DOHH2 (cell line): ENCODE measurements around the gene MB21D2.

Experiments used
- H3F3A ChIP-seq: fragments of 200-600 bp; sonication (generic), shearing (Covaris generic); 2 replicates; pipeline ENCODE4 v1.6.0; 2016; ENCODE audit warnings: antibody characterized with exemption, mild to moderate bottlenecking; ENCODE audit not compliant: control insufficient read depth, insufficient read depth
- H3K27ac ChIP-seq: fragments of 200-600 bp; sonication (generic); 2 replicates; pipeline ENCODE4 v1.5.1; 2014; ENCODE audit warnings: low read depth, mild to moderate bottlenecking, low read length, moderate library complexity
- H3K27me3 ChIP-seq: fragments of 200-600 bp; sonication (generic); 2 replicates; pipeline ENCODE4 v1.6.1; 2014; ENCODE audit warnings: mild to moderate bottlenecking, low read length, mixed read lengths; ENCODE audit not compliant: control insufficient read depth
- H3K36me3 ChIP-seq: fragments of 200-600 bp; sonication (generic); 2 replicates; pipeline ENCODE4 v1.6.1; 2014; ENCODE audit warnings: mild to moderate bottlenecking, low read length, moderate library complexity, mixed read lengths; ENCODE audit not compliant: control insufficient read depth
- H3K4me1 ChIP-seq: fragments of 200-600 bp; sonication (generic); 2 replicates; pipeline ENCODE4 v1.6.1; 2014; ENCODE audit warnings: mild to moderate bottlenecking, low read length, mixed read lengths; ENCODE audit not compliant: control insufficient read depth
- H3K4me2 ChIP-seq: fragments of 200-600 bp; sonication (generic); 2 replicates; pipeline ENCODE4 v1.6.0; 2014; ENCODE audit warnings: mild to moderate bottlenecking, low read length, moderate library complexity
- H3K4me3 ChIP-seq: fragments of 200-600 bp; sonication (generic); 2 replicates; pipeline ENCODE4 v1.5.1; 2014; ENCODE audit warnings: mild to moderate bottlenecking, low read length, mixed read lengths
- H3K79me2 ChIP-seq: fragments of 200-600 bp; sonication (generic); 2 replicates; pipeline ENCODE4 v1.6.1; 2014; ENCODE audit warnings: mild to moderate bottlenecking, low read length, mixed read lengths; ENCODE audit not compliant: control insufficient read depth
- H3K9me2 ChIP-seq: fragments of 200-600 bp; sonication (generic); replicated peaks from 2 replicates; pipeline ENCODE4 v1.6.1; 2014; ENCODE audit warnings: mild to moderate bottlenecking, low read length, mixed read lengths; ENCODE audit not compliant: control insufficient read depth
- H3K9me3 ChIP-seq: fragments of 200-600 bp; sonication (generic); 2 replicates; pipeline ENCODE4 v1.6.1; 2014; ENCODE audit warnings: antibody characterized with exemption, low read length, mixed read lengths; ENCODE audit not compliant: control insufficient read depth, insufficient read depth
- H4K20me1 ChIP-seq: fragments of 200-600 bp; sonication (generic); 2 replicates; pipeline ENCODE4 v1.6.0; 2014; ENCODE audit warnings: low read depth, mild to moderate bottlenecking, antibody characterized with exemption, low read length, moderate library complexity; ENCODE audit not compliant: control insufficient read depth, insufficient read depth
- CTCF ChIP-seq: fragments of 200-600 bp; sonication (generic); IDR thresholded peaks from one replicate; pipeline ENCODE4 v1.5.1; 2014; ENCODE audit warnings: antibody characterized with exemption, mild to moderate bottlenecking, low read depth, low read length; ENCODE audit not compliant: poor library complexity, severe bottlenecking
- EZH2phosphoT487 ChIP-seq: fragments of 200-600 bp; sonication (generic); IDR thresholded peaks from 2 replicates; pipeline ENCODE4 v1.6.1; 2017; ENCODE audit warnings: borderline replicate concordance, mild to moderate bottlenecking, antibody characterized with exemption, low read length, moderate library complexity, mixed read lengths

The MB21D2 gene

GRCh38 chr3:192880313-192880712 lies 37.3 kb downstream of the MB21D2 start:
- Histone ChIP-seq H3K36me3 (no peaks in the 10 kb centered on the region), H3K79me2 (no peaks in the 10 kb centered on the region), H3K4me2 (no peak overlapping the region), H4K20me1 (no peaks in the 10 kb centered on the region), H3K9me2 (no peaks in the 10 kb centered on the region), H3K4me1 (no peaks in the 10 kb centered on the region), H3K9me3 (no peaks in the 10 kb centered on the region), H3K27ac (no peak overlapping the region), H3K27me3 (no peaks in the 10 kb centered on the region), H3K4me3 (no peak overlapping the region), H3F3A (no peaks in the 10 kb centered on the region)
- TF ChIP-seq EZH2phosphoT487 (no peak), CTCF (no peak)

DNA sequence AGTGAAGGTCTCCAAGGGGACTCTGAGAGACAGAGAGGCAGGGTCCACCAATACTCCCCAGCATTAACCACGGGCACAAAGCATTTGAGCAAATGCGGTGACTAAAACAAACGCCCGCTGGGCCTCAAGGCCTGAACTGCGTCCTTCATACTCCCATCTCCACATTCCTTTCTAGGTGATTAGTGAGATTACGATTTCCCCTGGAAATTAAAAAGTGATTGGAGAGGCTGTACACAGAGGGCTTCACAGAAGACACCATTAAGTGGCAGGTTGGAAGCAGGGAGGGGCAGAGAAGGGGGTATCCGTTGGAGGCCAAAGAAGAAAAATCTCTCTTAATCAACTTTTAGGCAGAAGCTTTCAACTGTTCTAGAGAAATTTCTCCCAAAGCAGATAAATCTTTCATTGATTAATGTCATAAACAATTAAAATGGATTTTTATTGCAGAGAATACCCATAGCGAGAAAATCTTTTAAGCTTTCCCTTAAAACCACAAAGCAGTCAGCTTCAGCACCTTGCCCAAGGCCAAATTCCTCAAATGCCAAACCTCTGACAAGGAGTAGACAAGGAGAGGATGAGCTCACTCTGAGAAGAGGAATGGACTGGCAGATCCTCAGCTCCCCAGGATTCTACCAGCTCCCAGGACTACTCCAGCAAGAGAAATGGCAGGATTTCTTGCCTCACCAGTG lies 38.2 kb downstream of the MB21D2 start:
- no peaks in the 10 kb centered on the region for H3K27me3 ChIP-seq
- H3K4me2 ChIP-seq: no peak overlapping the region
- TF ChIP-seq CTCF: no peak
- H3F3A ChIP-seq: no peaks in the 10 kb centered on the region
- no peaks in the 10 kb centered on the region for H4K20me1 ChIP-seq
- no peak overlapping the region for H3K4me3 ChIP-seq
- H3K9me2 ChIP-seq: no peaks in the 10 kb centered on the region
- H3K36me3 ChIP-seq: no peaks in the 10 kb centered on the region
- no peaks in the 10 kb centered on the region for H3K79me2 ChIP-seq
- H3K9me3 ChIP-seq: no peaks in the 10 kb centered on the region
- H3K27ac ChIP-seq: no peak overlapping the region
- H3K4me1 ChIP-seq: no peaks in the 10 kb centered on the region

DNA sequence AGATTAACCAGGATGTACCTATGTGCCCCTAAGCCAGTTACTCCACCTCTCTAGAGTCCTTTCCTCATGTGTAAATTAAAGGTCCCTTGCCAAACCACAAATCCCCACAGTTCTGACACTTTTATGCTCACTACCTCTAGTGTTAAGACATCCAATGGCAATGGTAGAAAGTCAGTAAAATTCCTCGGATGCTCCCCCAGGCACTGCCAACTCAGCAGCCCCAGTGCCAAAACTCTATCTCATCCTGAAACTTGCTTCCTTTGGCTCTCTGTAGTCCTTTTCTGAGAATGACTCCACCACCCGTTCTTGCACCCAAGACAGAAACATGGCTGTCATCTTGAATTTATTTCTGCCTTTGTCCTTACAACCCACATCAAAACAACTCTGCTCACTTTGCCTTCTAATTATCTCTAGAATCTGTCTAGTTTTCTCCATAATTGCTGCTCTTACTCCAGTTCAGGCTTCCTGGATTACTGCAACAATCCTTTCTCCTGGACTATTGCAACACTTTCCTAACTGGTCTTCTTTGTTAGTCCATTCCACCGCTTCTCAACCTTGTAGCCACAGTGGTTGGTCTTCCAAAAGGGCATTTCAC lies 41.6 kb downstream of the MB21D2 start:
- no peaks in the 10 kb centered on the region for H4K20me1 ChIP-seq
- H3K4me3 ChIP-seq: no peak overlapping the region
- no peaks in the 10 kb centered on the region for H3K4me1 ChIP-seq
- TF ChIP-seq EZH2phosphoT487 (no peak), CTCF (no peak)
- H3K9me2 ChIP-seq: no peaks in the 10 kb centered on the region
- H3K27ac ChIP-seq: no peak overlapping the region
- H3K27me3 ChIP-seq: no peaks in the 10 kb centered on the region
- no peaks in the 10 kb centered on the region for H3K9me3 ChIP-seq
- no peak overlapping the region for H3K4me2 ChIP-seq
- no peaks in the 10 kb centered on the region for H3K79me2 ChIP-seq
- no peaks in the 10 kb centered on the region for H3K36me3 ChIP-seq
- no peaks in the 10 kb centered on the region for H3F3A ChIP-seq
